Spleen (tissue), 11 donors: Measurements from ENCODE around the gene KCNMB1. TPM values are rescaled to one million over a fixed set of nuclear protein-coding genes. Genes with fewer than 3 reads are reported as not detected.

Source experiments
- DNase-seq: peaks from one replicate; pipeline ENCODE4 v3.0.0-alpha.2; 2020
- H3K27ac ChIP-seq, 8 donors: fragments of 200-600 bp; sonication (generic) in 7 of 8; 1 replicate in 4 of 8; 2 replicates in 4 of 8; pipeline versions ENCODE4 v1.5.0 to v1.8.0; 2016 to 2021; ENCODE audit warnings: inconsistent platforms in 4 of 8, mild to moderate bottlenecking in 4 of 8, moderate library complexity in 1 of 8
- H3K27me3 ChIP-seq, 7 donors: fragments of 200-600 bp; sonication (generic) in 6 of 7; replicated peaks in 1 of 7; 1 replicate in 4 of 7; 2 replicates in 3 of 7; pipeline versions ENCODE4 v1.5.0 to v1.8.0; 2016 to 2021; ENCODE audit warnings: inconsistent platforms in 3 of 7, mild to moderate bottlenecking in 1 of 7
- H3K36me3 ChIP-seq, 6 donors: fragments of 200-600 bp; sonication (generic) in 5 of 6; 1 replicate in 4 of 6; 2 replicates in 2 of 6; pipeline versions ENCODE4 v1.5.0 to v1.8.0; 2016 to 2021; ENCODE audit warnings: inconsistent platforms in 2 of 6
- H3K4me1 ChIP-seq, 6 donors: fragments of 200-600 bp; sonication (generic) in 5 of 6; 1 replicate in 3 of 6; 2 replicates in 3 of 6; pipeline versions ENCODE4 v1.5.0 to v1.8.0; 2016 to 2021; ENCODE audit warnings: inconsistent platforms in 3 of 6
- H3K4me3 ChIP-seq, 8 donors: fragments of 200-600 bp; sonication (generic) in 7 of 8; 1 replicate in 4 of 8; 2 replicates in 4 of 8; pipeline versions ENCODE4 v1.5.0 to v1.8.0; 2016 to 2021; ENCODE audit warnings: inconsistent platforms in 4 of 8, mild to moderate bottlenecking in 4 of 8, moderate library complexity in 2 of 8
- H3K9me3 ChIP-seq, 8 donors: fragments of 200-600 bp; sonication (generic) in 7 of 8; 1 replicate in 4 of 8; 2 replicates in 4 of 8; pipeline versions ENCODE4 v1.5.0 to v1.8.0; 2016 to 2021; ENCODE audit warnings: inconsistent platforms in 4 of 8
- CTCF ChIP-seq, 11 experiments: fragments of 200-600 bp in 7 of 11; fragments of 450-650 bp in 4 of 11; sonication (generic) in 4 of 11; IDR thresholded peaks in 8 of 11; conservative IDR thresholded peaks in 3 of 11; 1 replicate in 7 of 11; 2 replicates in 4 of 11; pipeline versions ENCODE4 v1.4.0 to v1.8.0; 2016 to 2021; ENCODE audit warnings: antibody characterized with exemption in 11 of 11, inconsistent platforms in 4 of 11, mild to moderate bottlenecking in 1 of 11
- POLR2A ChIP-seq, 3 donors: fragments of 450-650 bp; IDR thresholded peaks; one replicate each; pipeline ENCODE4 v1.5.1; 2017; ENCODE audit warnings: antibody characterized with exemption in 3 of 3, mild to moderate bottlenecking in 1 of 3
- POLR2AphosphoS5 ChIP-seq, 3 donors: sonication (generic); formaldehyde crosslinking; IDR thresholded peaks; one replicate each; pipeline ENCODE4 v1.5.1; 2017; ENCODE audit warnings: antibody characterized with exemption in 3 of 3
- WGBS, 5 donors: extraction: QIAGEN DNeasy Blood & Tissue Kit in 3 of 5; methylation state at CpG; one replicate each; pipeline versions ENCODE4 v1.1.5 to v1.1.7; 2013 to 2018; 5-methylcytosine and 5-hydroxymethylcytosine counted together
- intact Hi-C: fragments of 100-400 bp; cut with DNase I; formaldehyde crosslinking; loops from one replicate; pipeline ENCODE4 v1.15.0; 2023; ENCODE audit warnings: low total_unique reads
- polyA plus RNA-seq, 3 donors: library from polyadenylated mRNA; stranded (reverse); fragments of 200-250 nt; gene quantifications; one replicate each; pipeline ENCODE4 v1.2.1, GENCODE V29; 2013
- total RNA-seq, 7 donors: library from RNA; depleted of rRNA in 3 of 7; stranded (reverse); fragments of >200 nt in 3 of 7; fragmentation: NEBNext Ultra II Directional in 4 of 7; extraction: Animal tissue kit (Norgen Biotek cat#: 25700) in 4 of 7; gene quantifications; one replicate each; pipeline versions ENCODE4 v1.1.0 to v1.2.1, GENCODE V29; 2016 to 2021
- donor health status: healthy with polysubstance abuse.
- donor health status: DM: no; HTN: no; CAD: no; lungs with moderate emphysema.
- donor health status: DM: no; HTN: no; CAD: no.
- donor health status: Bipolar disorder and iron deficiency.
- donor health status: healthy.
- donor health status: DM: no; HTN: no; CAD: no.
- donor health status: DM: yes; HTN: yes; CAD: no.

The KCNMB1 gene
- total and polyA plus RNA-seq, 10 donors, result 0.13 to 2.2 (median 0.77) TPM

- no peaks in the 10 kb centered on the region for H3K9me3 ChIP-seq
- intact Hi-C loops, result loop anchor here (5.0 kb wide), 1 partner anchor 70 kb away; no protein-coding TSS in a partner anchor
- TF ChIP-seq CTCF (IDR thresholded peaks at IDR 0.05 in 8 of 11, conservative IDR thresholded peaks at IDR 0.05 in 3 of 11), result no peak
- no peak for TF ChIP-seq POLR2A (IDR thresholded peaks at IDR 0.05)
- TF ChIP-seq POLR2AphosphoS5 (IDR thresholded peaks at IDR 0.05), result no peak
- DNase-seq, result no peak
- H3K4me1 ChIP-seq, result peaks cover 26 to 77% (median 63%) of the 10 kb centered on the region in 6 donors
- peak overlapping the region in 7 of 8 donors; percentile 3 to 95 (median 82) for H3K27ac ChIP-seq
- no peaks in the 10 kb centered on the region for H3K36me3 ChIP-seq
- no peak overlapping the region for H3K4me3 ChIP-seq
- WGBS, 5 donors, result 48 to 71% (median 49%) methylated on average over 9 of the region's 9 CpGs
- H3K27me3 ChIP-seq, result no peaks in the 10 kb centered on the region
Observed at GRCh38 chr5:170337045-170337733, 52.0 kb downstream of the KCNMB1 start.

- H3K27ac ChIP-seq, result peak overlapping the region in 6 of 8 donors; percentile 43 to 95 (median 85)
- DNase-seq, result no peak
- H3K4me3 ChIP-seq, result no peak overlapping the region
- no peaks in the 10 kb centered on the region for H3K36me3 ChIP-seq
- H3K4me1 ChIP-seq, result peaks cover 36 to 86% (median 74%) of the 10 kb centered on the region in 6 donors
- no peaks in the 10 kb centered on the region for H3K27me3 ChIP-seq
- 49 to 83% (median 70%) methylated on average over 6 of the region's 6 CpGs for WGBS, 5 donors
- intact Hi-C loops, result loop anchor here (5.0 kb wide), 1 partner anchor 69 kb away; no protein-coding TSS in a partner anchor
- no peak for TF ChIP-seq CTCF (IDR thresholded peaks at IDR 0.05 in 8 of 11, conservative IDR thresholded peaks at IDR 0.05 in 3 of 11)
- no peak for TF ChIP-seq POLR2A (IDR thresholded peaks at IDR 0.05)
- no peak for TF ChIP-seq POLR2AphosphoS5 (IDR thresholded peaks at IDR 0.05)
- no peaks in the 10 kb centered on the region for H3K9me3 ChIP-seq
Observed at GRCh38 chr5:170336065-170336464, 53.1 kb downstream of the KCNMB1 start.

GRCh38 chr5:170334626-170335025, 54.5 kb downstream of the KCNMB1 start:
- peak overlapping the region in 7 of 8 donors; percentile 79 to 95 (median 88) for H3K27ac ChIP-seq
- intact Hi-C loops, result loop anchor here (5.0 kb wide), 1 partner anchor 67 kb away; no protein-coding TSS in a partner anchor
- H3K4me1 ChIP-seq, result peaks cover 48 to 100% (median 88%) of the 10 kb centered on the region in 6 donors
- H3K4me3 ChIP-seq, result no peak overlapping the region
- 63 to 81% (median 75%) methylated on average over 5 of the region's 5 CpGs for WGBS, 5 donors
- DNase-seq, result no peak
- no peak for TF ChIP-seq POLR2A (IDR thresholded peaks at IDR 0.05)
- no peaks in the 10 kb centered on the region for H3K27me3 ChIP-seq
- H3K36me3 ChIP-seq, result no peaks in the 10 kb centered on the region
- H3K9me3 ChIP-seq, result no peaks in the 10 kb centered on the region

- Histone ChIP-seq H3K9me3 (no peaks in the 10 kb centered on the region), H3K27ac (peak overlapping the region; percentile 55 to 95 (median 86)), H3K36me3 (no peaks in the 10 kb centered on the region), H3K4me1 (peaks cover 49 to 100% (median 95%) of the 10 kb centered on the region in 6 donors), H3K27me3 (no peaks in the 10 kb centered on the region), H3K4me3 (peak overlapping the region in 1 of 8 donors; percentile 59)
- DNase-seq, result peak; percentile 85
- intact Hi-C loops, result no loop called here
- TF ChIP-seq POLR2A (IDR thresholded peaks at IDR 0.05), result no peak
- peak in 2 of 3 donors; percentile 48 to 64 for TF ChIP-seq POLR2AphosphoS5 (IDR thresholded peaks at IDR 0.05)
- TF ChIP-seq CTCF (IDR thresholded peaks at IDR 0.05 in 8 of 11, conservative IDR thresholded peaks at IDR 0.05 in 3 of 11), result no peak
- 18 to 26% (median 25%) methylated on average over 10 to 11 of the region's 11 CpGs for WGBS, 5 donors
Observed at GRCh38 chr5:170333161-170333910, 55.8 kb downstream of the KCNMB1 start.
